GM18507 (cell line): ENCODE data around the gene NGRN.
A peak's percentile ranks its signal among the peaks of the same experiment; 100 is the strongest.
"Not testable (repeated sequence)": the region's sequence is repeated elsewhere in the genome, so short reads cannot be mapped to it uniquely, and the experiment has no call there.

Experiments
- DNase-seq: peaks from one replicate; pipeline ENCODE4 v3.0.0; 2011; ENCODE audit warnings: low read depth; ENCODE audit not compliant: insufficient read length; ENCODE audit errors: extremely low spot score
- FAIRE-seq: peaks from 2 replicates; lab custom pipeline; 2011; peaks lifted over from hg19 to GRCh38; lab: Jason Lieb, UNC

Gene NGRN

GRCh38 chr15:90233387-90234095 lies 31.9 kb upstream of the NGRN start, which contains the start of gene CIB1:
Gene CIB1 (minus strand): TSS chr15:90233941. CDS start chr15:90233885, 56 bp downstream.
- FAIRE-seq (no peak), DNase-seq (peak; percentile 94)

- no peak for DNase-seq
- FAIRE-seq, result peak; percentile 87
These were observed 31.1 kb upstream of the NGRN start, which contains the start of gene GDPGP1 for GRCh38 chr15:90234096-90234988. Gene GDPGP1 (plus strand): TSS chr15:90234209. CDS start chr15:90240909, 6,700 bp downstream.

GRCh38 chr15:90239371-90239770 lies 26.1 kb upstream of the NGRN start:
- DNase-seq (no peak), FAIRE-seq (no peak)

- no peak for DNase-seq
- no peak for FAIRE-seq
These were observed 24.6 kb upstream of the NGRN start for GRCh38 chr15:90240856-90241255.

GRCh38 chr15:90241343-90242192 lies 23.9 kb upstream of the NGRN start:
- DNase-seq, result no peak
- FAIRE-seq, result no peak

GRCh38 chr15:90243943-90244639 lies 21.4 kb upstream of the NGRN start:
- DNase-seq (no peak), FAIRE-seq (no peak)

- no peak for FAIRE-seq
- DNase-seq, result no peak
These were observed 16.7 kb upstream of the NGRN start for GRCh38 chr15:90248789-90249202.

GRCh38 chr15:90249203-90249863 lies 16.1 kb upstream of the NGRN start, which contains the start of gene TTLL13:
Gene TTLL13 (plus strand): TSS chr15:90249556. CDS start chr15:90250631, 1,075 bp downstream.
- no peak for FAIRE-seq
- DNase-seq, result peak; percentile 64

GRCh38 chr15:90257776-90258175 lies 7.7 kb upstream of the NGRN start:
- FAIRE-seq, result no peak
- DNase-seq, result no peak

- FAIRE-seq (peak; percentile 73), DNase-seq (peak; percentile 14)
These were observed 5.9 kb upstream of the NGRN start for GRCh38 chr15:90259524-90259923.

- not testable (repeated sequence) for FAIRE-seq, DNase-seq
These were observed 4.7 kb upstream of the NGRN start for GRCh38 chr15:90260731-90261130.

GRCh38 chr15:90261811-90262210 lies 3.7 kb upstream of the NGRN start:
- FAIRE-seq (no peak), DNase-seq (no peak)

GRCh38 chr15:90262426-90262825 lies 3.0 kb upstream of the NGRN start:
- FAIRE-seq (no peak), DNase-seq (no peak)

- DNase-seq (no peak), FAIRE-seq (no peak)
These were observed 801 bp upstream of the NGRN start for GRCh38 chr15:90264671-90265070.

- FAIRE-seq, result peak; percentile 35
- no peak for DNase-seq
These were observed 574 bp downstream of the NGRN start for GRCh38 chr15:90266061-90266431.

- FAIRE-seq, result no peak
- no peak for DNase-seq
These were observed 1.0 kb downstream of the NGRN start for GRCh38 chr15:90266485-90266884.

- DNase-seq, result no peak
- no peak for FAIRE-seq
These were observed 2.9 kb downstream of the NGRN start for GRCh38 chr15:90268415-90268814.

- DNase-seq, result no peak
- FAIRE-seq, result no peak
These were observed 5.2 kb downstream of the NGRN start for GRCh38 chr15:90270502-90271150.
